Spinal cord (tissue), 10 donors: Measurements from ENCODE around the gene CTTNBP2. TPM values are rescaled to one million over a fixed set of nuclear protein-coding genes. Genes with fewer than 3 reads are reported as not detected.

ENCODE experiments used
- DNase-seq, 6 donors: peaks; one replicate each; pipeline versions ENCODE4 v3.0.0 to v3.0.0-alpha.2; 2013 to 2015; ENCODE audit warnings: low spot score in 6 of 6, low read depth in 4 of 6
- H3K27ac ChIP-seq: one replicate; pipeline ENCODE4 v1.5.1; 2013; ENCODE audit warnings: low read depth, low read length, control low read depth
- H3K27me3 ChIP-seq: one replicate; pipeline ENCODE4 v1.6.1; 2013; ENCODE audit warnings: low read length; ENCODE audit not compliant: control insufficient read depth, insufficient read depth
- H3K36me3 ChIP-seq: one replicate; pipeline ENCODE4 v1.6.1; 2013; ENCODE audit warnings: low read length; ENCODE audit not compliant: control insufficient read depth, insufficient read depth
- H3K4me1 ChIP-seq: one replicate; pipeline ENCODE4 v1.6.1; 2013; ENCODE audit warnings: low read length; ENCODE audit not compliant: control insufficient read depth, insufficient read depth
- H3K4me3 ChIP-seq: one replicate; pipeline ENCODE4 v1.5.1; 2013; ENCODE audit warnings: low read depth, low read length, control low read depth
- H3K9me3 ChIP-seq: one replicate; pipeline ENCODE4 v1.6.1; 2013; ENCODE audit warnings: low read length; ENCODE audit not compliant: control insufficient read depth, insufficient read depth
- WGBS: methylation state at CpG from one replicate; pipeline ENCODE4 v1.1.5; 2013; ENCODE audit warnings: missing lambda C conversion rate; ENCODE audit not compliant: insufficient coverage; 5-methylcytosine and 5-hydroxymethylcytosine counted together
- long read RNA-seq, 4 donors: transcript quantifications; one replicate each; lab custom pipeline, GENCODE V29; 2026
- polyA plus RNA-seq, 2 donors: library from polyadenylated mRNA; unstranded; fragments of 120-200 nt; gene quantifications; one replicate each; pipeline ENCODE4 v1.2.1, GENCODE V29; 2013; ENCODE audit not compliant: insufficient read length in 2 of 2
- total RNA-seq, 2 donors: library from RNA; depleted of rRNA in 1 of 2; stranded (reverse); fragments of 120-200 nt in 1 of 2; fragments of >200 nt in 1 of 2; gene quantifications; one replicate each; pipeline versions ENCODE4 v1.2.3 to v1.2.4, GENCODE V29; 2013 to 2014
- donor health status: healthy.

Gene CTTNBP2
- 10 to 100 TPM; 17.6 to 28.8 TPM for total RNA-seq
- polyA plus RNA-seq, result 10 to 100 TPM; 33.7 to 41.7 TPM
- long read RNA-seq, donor 1, full-length matches to known transcripts, result 1 of 7 reads
- long read RNA-seq, donor 1, partial matches to known transcripts, result 6 of 7 reads
- long read RNA-seq, donor 1, other reads (novel, unspliced or antisense), result 0 of 7 reads
- long read RNA-seq, donor 2, full-length matches to known transcripts, result 2 of 2 reads
- long read RNA-seq, donor 2, partial matches to known transcripts, result 0 of 2 reads
- long read RNA-seq, donor 2, other reads (novel, unspliced or antisense), result 0 of 2 reads
- long read RNA-seq, donor 3, partial matches to known transcripts, result 0 of 1 reads
- long read RNA-seq, donor 3, other reads (novel, unspliced or antisense), result 0 of 1 reads
- long read RNA-seq, donor 4, partial matches to known transcripts, result 0 of 1 reads
- long read RNA-seq, donor 4, other reads (novel, unspliced or antisense), result 0 of 1 reads

GRCh38 chr7:117873310-117874190 lies at the start of gene CTTNBP2:
CTTNBP2 (minus strand) TSS chr7:117873441; CDS start chr7:117873415, 26 bp downstream.
- H3K36me3 ChIP-seq, result no peaks in the 10 kb centered on the region
- peak within 1 kb of the TSS; percentile 79 for H3K27ac ChIP-seq
- peak in 4 of 6 donors; percentile 46 to 92 (median 72) for DNase-seq
- H3K4me1 ChIP-seq, result no peaks in the 10 kb centered on the region
- H3K27me3 ChIP-seq, result no peaks in the 10 kb centered on the region
- H3K9me3 ChIP-seq, result no peaks in the 10 kb centered on the region
- WGBS, result under 1% methylated on average over 83 of the region's 87 CpGs
- H3K4me3 ChIP-seq, result peak within 1 kb of the TSS; percentile 77

- Histone ChIP-seq H3K27me3 (no peaks in the 10 kb centered on the region), H3K4me1 (no peaks in the 10 kb centered on the region), H3K4me3 (no peak overlapping the region), H3K27ac (no peak overlapping the region), H3K36me3 (no peaks in the 10 kb centered on the region), H3K9me3 (peaks cover 2% of the 10 kb centered on the region)
- WGBS, result 100% methylated on average over 1 of the region's 2 CpGs
- DNase-seq, result no peak
Measured at GRCh38 chr7:117916309-117916708, 43.1 kb upstream of the CTTNBP2 start.

- WGBS, result 100% methylated on average over 1 of the region's 2 CpGs
- Histone ChIP-seq H3K4me1 (no peaks in the 10 kb centered on the region), H3K27me3 (no peaks in the 10 kb centered on the region), H3K27ac (no peak overlapping the region), H3K9me3 (peaks cover 2% of the 10 kb centered on the region), H3K4me3 (no peak overlapping the region), H3K36me3 (no peaks in the 10 kb centered on the region)
- no peak for DNase-seq
Measured at GRCh38 chr7:117912421-117912820, 39.2 kb upstream of the CTTNBP2 start.

GRCh38 chr7:117908031-117908795 lies 35.0 kb upstream of the CTTNBP2 start:
- peak in 1 of 6 donors; percentile 62 for DNase-seq

GRCh38 chr7:117907049-117907640 lies 33.9 kb upstream of the CTTNBP2 start:
- no peak overlapping the region for H3K4me3 ChIP-seq

More at GRCh38 chr7:117908031-117908795, 35.0 kb upstream of the CTTNBP2 start:
- H3K27me3 ChIP-seq, result no peaks in the 10 kb centered on the region
- H3K4me1 ChIP-seq, result no peaks in the 10 kb centered on the region
- no peak overlapping the region for H3K4me3 ChIP-seq
- no peaks in the 10 kb centered on the region for H3K36me3 ChIP-seq
- H3K27ac ChIP-seq, result no peak overlapping the region
- no peaks in the 10 kb centered on the region for H3K9me3 ChIP-seq
- no CpG with 5 or more reads among the region's 3 CpGs for WGBS

GRCh38 chr7:117902314-117902889 lies 29.2 kb upstream of the CTTNBP2 start:
- no peaks in the 10 kb centered on the region for H3K36me3 ChIP-seq
- no peaks in the 10 kb centered on the region for H3K9me3 ChIP-seq
- 66% methylated on average over 3 of the region's 5 CpGs for WGBS
- no peaks in the 10 kb centered on the region for H3K27me3 ChIP-seq
- H3K27ac ChIP-seq, result no peak overlapping the region
- H3K4me3 ChIP-seq, result no peak overlapping the region
- no peaks in the 10 kb centered on the region for H3K4me1 ChIP-seq
- DNase-seq, result no peak

More at GRCh38 chr7:117907049-117907640, 33.9 kb upstream of the CTTNBP2 start:
- Histone ChIP-seq H3K36me3 (no peaks in the 10 kb centered on the region), H3K4me1 (no peaks in the 10 kb centered on the region), H3K27ac (no peak overlapping the region), H3K9me3 (no peaks in the 10 kb centered on the region), H3K27me3 (no peaks in the 10 kb centered on the region)
- 71% methylated on average over 4 of the region's 4 CpGs for WGBS
- DNase-seq, result peak in 1 of 6 donors; percentile 30

- Histone ChIP-seq H3K4me3 (no peak overlapping the region), H3K27me3 (no peaks in the 10 kb centered on the region), H3K27ac (no peak overlapping the region), H3K9me3 (no peaks in the 10 kb centered on the region), H3K36me3 (no peaks in the 10 kb centered on the region), H3K4me1 (no peaks in the 10 kb centered on the region)
- 95% methylated on average over 4 of the region's 5 CpGs for WGBS
- no peak for DNase-seq
Measured at GRCh38 chr7:117901089-117901797, 28.0 kb upstream of the CTTNBP2 start.

GRCh38 chr7:117896339-117896738 lies 23.1 kb upstream of the CTTNBP2 start:
- H3K4me1 ChIP-seq, result no peaks in the 10 kb centered on the region
- no peaks in the 10 kb centered on the region for H3K9me3 ChIP-seq
- DNase-seq, result peak in 1 of 6 donors; percentile 32
- no peaks in the 10 kb centered on the region for H3K27me3 ChIP-seq
- no peak overlapping the region for H3K4me3 ChIP-seq
- no peaks in the 10 kb centered on the region for H3K36me3 ChIP-seq
- no peak overlapping the region for H3K27ac ChIP-seq
